Measurements from ENCODE around the gene PUS3. TPM values are rescaled to one million over a fixed set of nuclear protein-coding genes. Genes with fewer than 3 reads are reported as not detected.

PUS3 gene
- 14.8 TPM for total RNA-seq

GRCh38 chr11:125902927-125903710 lies at the start of gene PUS3:
PUS3 (minus strand) TSS chr11:125903206; CDS start chr11:125896284, 6,922 bp downstream.
- peak; percentile 90 for DNase-seq (ENCODE audit: low spot score)

GRCh38 chr11:125952559-125952958 lies 49.6 kb upstream of the PUS3 start:
- no peak for DNase-seq (ENCODE audit: low spot score)

GRCh38 chr11:125951731-125952130 lies 48.7 kb upstream of the PUS3 start:
- no peak for DNase-seq (ENCODE audit: low spot score)

GRCh38 chr11:125950696-125951651 lies 48.0 kb upstream of the PUS3 start:
- no peak for DNase-seq (ENCODE audit: low spot score)

GRCh38 chr11:125950178-125950490 lies 47.1 kb upstream of the PUS3 start:
- DNase-seq (ENCODE audit: low spot score): no peak

GRCh38 chr11:125949271-125950177 lies 46.5 kb upstream of the PUS3 start:
- no peak for DNase-seq (ENCODE audit: low spot score)

- DNase-seq (ENCODE audit: low spot score): no peak
Observed at GRCh38 chr11:125948278-125949051, 45.5 kb upstream of the PUS3 start.

GRCh38 chr11:125947419-125948277 lies 44.6 kb upstream of the PUS3 start:
- no peak for DNase-seq (ENCODE audit: low spot score)

GRCh38 chr11:125946712-125947418 lies 43.9 kb upstream of the PUS3 start:
- DNase-seq (ENCODE audit: low spot score): no peak

GRCh38 chr11:125945797-125946520 lies 43.0 kb upstream of the PUS3 start, which contains the start of gene VSIG10L2:
VSIG10L2 (plus strand) TSS chr11:125946044; CDS start chr11:125946056, 12 bp downstream.
- DNase-seq (ENCODE audit: low spot score): no peak

- peak; percentile 19 for DNase-seq (ENCODE audit: low spot score)
Observed at GRCh38 chr11:125945011-125945796, 42.2 kb upstream of the PUS3 start.

- no peak for DNase-seq (ENCODE audit: low spot score)
Observed at GRCh38 chr11:125944350-125945010, 41.5 kb upstream of the PUS3 start.

- DNase-seq (ENCODE audit: low spot score): peak; percentile 20
Observed at GRCh38 chr11:125943661-125944349, 40.8 kb upstream of the PUS3 start.

- DNase-seq (ENCODE audit: low spot score): peak; percentile 29
Observed at GRCh38 chr11:125942771-125943428, 39.9 kb upstream of the PUS3 start.

GRCh38 chr11:125941619-125942611 lies 38.9 kb upstream of the PUS3 start:
- DNase-seq (ENCODE audit: low spot score): peak; percentile 48
